ENCODE measurements around the gene CLK4. TPM values are rescaled to one million over a fixed set of nuclear protein-coding genes. Genes with fewer than 3 reads are reported as not detected.
A peak's percentile ranks its signal among the peaks of the same experiment; 100 is the strongest.

Gene CLK4
- total RNA-seq, 1 experiment from 2014 or later = 16.0 TPM

DNA sequence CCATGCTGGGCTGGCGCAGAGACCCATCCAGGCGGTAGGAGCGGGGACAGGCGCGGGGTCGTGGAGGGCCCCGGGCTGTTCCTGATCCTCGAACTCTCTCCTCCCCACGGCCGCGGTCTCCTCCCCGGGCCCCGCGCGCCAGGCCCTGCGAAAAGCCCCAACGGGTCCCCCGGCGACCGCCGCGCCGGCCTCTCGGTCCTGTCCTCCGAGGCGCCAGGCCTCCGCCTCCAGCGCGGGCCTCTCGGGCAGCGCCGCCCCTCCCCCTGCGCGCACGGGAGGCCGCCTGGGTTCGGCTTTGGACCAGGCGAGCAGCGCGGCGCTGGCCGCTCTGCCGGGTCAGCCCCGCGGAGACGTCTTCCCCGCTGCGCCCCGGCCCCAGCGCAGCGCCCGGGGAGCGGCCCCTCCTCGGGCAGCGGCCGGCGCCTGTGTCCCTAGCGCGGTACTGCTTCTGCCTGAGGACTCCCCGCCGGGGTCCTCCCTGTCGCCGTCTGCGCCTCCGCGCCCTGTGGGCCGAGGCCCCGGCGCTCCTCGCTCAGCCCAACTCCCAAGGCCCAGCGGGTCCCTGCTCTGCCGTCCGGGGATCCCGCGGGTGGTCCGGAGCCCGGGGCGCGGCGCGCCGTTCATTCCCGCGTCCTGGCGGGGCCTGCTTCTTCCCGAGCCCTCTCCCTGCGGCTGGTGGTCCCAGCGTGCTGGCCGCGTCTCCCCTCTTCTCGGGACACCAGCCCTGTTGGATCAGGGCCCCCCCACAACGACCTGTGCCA lies 50.1 kb downstream of the CLK4 start (continued):
- TF ChIP-seq, protein P1, sequence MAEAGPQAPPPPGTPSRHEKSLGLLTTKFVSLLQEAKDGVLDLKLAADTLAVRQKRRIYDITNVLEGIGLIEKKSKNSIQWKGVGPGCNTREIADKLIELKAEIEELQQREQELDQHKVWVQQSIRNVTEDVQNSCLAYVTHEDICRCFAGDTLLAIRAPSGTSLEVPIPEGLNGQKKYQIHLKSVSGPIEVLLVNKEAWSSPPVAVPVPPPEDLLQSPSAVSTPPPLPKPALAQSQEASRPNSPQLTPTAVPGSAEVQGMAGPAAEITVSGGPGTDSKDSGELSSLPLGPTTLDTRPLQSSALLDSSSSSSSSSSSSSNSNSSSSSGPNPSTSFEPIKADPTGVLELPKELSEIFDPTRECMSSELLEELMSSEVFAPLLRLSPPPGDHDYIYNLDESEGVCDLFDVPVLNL (CRISPR knock-in tag; IDR thresholded peaks at IDR 0.05; ENCODE audit: borderline replicate concordance, low read depth) = 0 out of 2 replicates have a peak, but pooled peaks have one; percentile 25

DNA sequence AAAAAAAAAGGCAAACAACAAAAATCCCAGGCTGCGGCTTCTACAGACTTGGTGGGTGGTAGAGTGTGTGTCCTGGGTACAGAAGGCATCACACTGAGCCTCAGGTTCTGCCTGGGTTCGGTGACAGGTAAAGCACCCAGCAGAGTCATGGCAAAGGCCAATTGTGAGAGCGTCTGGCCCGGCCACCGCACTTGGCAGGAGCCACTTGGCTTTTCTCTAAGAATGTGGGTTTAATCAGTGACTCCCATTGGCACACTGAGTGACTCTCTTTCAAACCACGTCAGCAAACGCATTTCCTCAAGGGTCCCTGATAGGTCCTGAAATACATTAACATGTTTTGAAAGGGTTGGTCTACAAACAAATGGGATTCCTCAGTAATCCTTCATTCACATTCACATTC lies 53.6 kb downstream of the CLK4 start:
- no peak for ATAC-seq
- ChIA-PET POLR2A (no interaction called here), CTCF (no interaction called here)
- DNase-seq (ENCODE audit: low spot score) = no peak
- H3K27me3 Mint-ChIP-seq (ENCODE audit: low read depth) = peaks cover 21% of the 10 kb centered on the region
- H3K27ac Mint-ChIP-seq = no peak overlapping the region
- H3K4me3 Mint-ChIP-seq = no peak overlapping the region
- H3K36me3 Mint-ChIP-seq = peaks cover 20% of the 10 kb centered on the region
- TF ChIP-seq NFYB (CRISPR knock-in tag; conservative IDR thresholded peaks at IDR 0.05; ENCODE audit: low read depth) = no peak
- TF ChIP-seq, protein P2, sequence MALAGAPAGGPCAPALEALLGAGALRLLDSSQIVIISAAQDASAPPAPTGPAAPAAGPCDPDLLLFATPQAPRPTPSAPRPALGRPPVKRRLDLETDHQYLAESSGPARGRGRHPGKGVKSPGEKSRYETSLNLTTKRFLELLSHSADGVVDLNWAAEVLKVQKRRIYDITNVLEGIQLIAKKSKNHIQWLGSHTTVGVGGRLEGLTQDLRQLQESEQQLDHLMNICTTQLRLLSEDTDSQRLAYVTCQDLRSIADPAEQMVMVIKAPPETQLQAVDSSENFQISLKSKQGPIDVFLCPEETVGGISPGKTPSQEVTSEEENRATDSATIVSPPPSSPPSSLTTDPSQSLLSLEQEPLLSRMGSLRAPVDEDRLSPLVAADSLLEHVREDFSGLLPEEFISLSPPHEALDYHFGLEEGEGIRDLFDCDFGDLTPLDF (CRISPR knock-in tag; IDR thresholded peaks at IDR 0.05) = no peak
- TF ChIP-seq, protein P3, sequence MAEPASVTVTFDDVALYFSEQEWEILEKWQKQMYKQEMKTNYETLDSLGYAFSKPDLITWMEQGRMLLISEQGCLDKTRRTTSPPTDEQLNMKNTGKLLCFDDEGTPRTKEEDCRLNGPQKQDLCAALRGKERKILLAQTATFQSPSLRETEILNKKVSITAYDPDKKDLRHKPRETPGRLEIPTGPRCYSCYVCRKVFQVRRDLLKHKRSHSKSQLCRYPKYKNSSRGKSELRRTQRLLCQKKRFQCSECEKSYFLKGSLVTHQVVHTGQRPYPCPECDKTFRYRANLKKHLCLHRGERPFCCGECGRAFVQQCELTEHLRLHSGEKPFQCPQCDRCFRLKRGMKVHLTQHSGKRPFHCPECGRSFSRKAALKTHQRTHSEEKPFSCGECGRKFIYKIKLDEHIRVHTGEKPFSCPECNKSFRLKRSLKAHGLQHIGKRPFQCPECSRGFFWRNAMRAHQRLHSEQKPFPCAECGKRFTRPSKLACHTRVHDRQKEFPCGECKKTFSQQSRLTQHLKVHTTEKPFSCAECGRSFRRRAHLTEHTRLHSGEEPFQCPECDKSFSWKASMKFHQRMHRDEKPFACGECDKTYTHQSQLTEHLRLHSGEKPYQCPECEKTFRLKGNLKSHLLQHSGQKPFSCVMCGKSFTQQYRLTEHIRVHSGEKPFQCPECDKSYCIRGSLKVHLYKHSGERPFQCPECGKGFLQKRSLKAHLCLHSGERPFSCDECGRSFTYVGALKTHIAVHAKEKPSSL (CRISPR knock-in tag; conservative IDR thresholded peaks at IDR 0.05) = no peak
- TF ChIP-seq RORB (CRISPR knock-in tag; IDR thresholded peaks at IDR 0.05) = no peak
- no peak for TF ChIP-seq EMX1 (CRISPR knock-in tag; IDR thresholded peaks at IDR 0.05)
- no peak for TF ChIP-seq GABPB1 (CRISPR knock-in tag; IDR thresholded peaks at IDR 0.05)
- TF ChIP-seq, protein P4, sequence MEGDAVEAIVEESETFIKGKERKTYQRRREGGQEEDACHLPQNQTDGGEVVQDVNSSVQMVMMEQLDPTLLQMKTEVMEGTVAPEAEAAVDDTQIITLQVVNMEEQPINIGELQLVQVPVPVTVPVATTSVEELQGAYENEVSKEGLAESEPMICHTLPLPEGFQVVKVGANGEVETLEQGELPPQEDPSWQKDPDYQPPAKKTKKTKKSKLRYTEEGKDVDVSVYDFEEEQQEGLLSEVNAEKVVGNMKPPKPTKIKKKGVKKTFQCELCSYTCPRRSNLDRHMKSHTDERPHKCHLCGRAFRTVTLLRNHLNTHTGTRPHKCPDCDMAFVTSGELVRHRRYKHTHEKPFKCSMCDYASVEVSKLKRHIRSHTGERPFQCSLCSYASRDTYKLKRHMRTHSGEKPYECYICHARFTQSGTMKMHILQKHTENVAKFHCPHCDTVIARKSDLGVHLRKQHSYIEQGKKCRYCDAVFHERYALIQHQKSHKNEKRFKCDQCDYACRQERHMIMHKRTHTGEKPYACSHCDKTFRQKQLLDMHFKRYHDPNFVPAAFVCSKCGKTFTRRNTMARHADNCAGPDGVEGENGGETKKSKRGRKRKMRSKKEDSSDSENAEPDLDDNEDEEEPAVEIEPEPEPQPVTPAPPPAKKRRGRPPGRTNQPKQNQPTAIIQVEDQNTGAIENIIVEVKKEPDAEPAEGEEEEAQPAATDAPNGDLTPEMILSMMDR (IDR thresholded peaks at IDR 0.05) = no peak
- no peak for TF ChIP-seq TEAD1 (CRISPR knock-in tag; IDR thresholded peaks at IDR 0.05)
- TF ChIP-seq, protein P5, sequence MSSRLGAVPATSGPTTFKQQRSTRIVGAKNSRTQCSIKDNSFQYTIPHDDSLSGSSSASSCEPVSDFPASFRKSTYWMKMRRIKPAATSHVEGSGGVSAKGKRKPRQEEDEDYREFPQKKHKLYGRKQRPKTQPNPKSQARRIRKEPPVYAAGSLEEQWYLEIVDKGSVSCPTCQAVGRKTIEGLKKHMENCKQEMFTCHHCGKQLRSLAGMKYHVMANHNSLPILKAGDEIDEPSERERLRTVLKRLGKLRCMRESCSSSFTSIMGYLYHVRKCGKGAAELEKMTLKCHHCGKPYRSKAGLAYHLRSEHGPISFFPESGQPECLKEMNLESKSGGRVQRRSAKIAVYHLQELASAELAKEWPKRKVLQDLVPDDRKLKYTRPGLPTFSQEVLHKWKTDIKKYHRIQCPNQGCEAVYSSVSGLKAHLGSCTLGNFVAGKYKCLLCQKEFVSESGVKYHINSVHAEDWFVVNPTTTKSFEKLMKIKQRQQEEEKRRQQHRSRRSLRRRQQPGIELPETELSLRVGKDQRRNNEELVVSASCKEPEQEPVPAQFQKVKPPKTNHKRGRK (CRISPR knock-in tag; IDR thresholded peaks at IDR 0.05; ENCODE audit: borderline replicate concordance) = no peak
- TF ChIP-seq TP53 (CRISPR knock-in tag; IDR thresholded peaks at IDR 0.05) = no peak
- TF ChIP-seq ESRRA (CRISPR knock-in tag; IDR thresholded peaks at IDR 0.05; ENCODE audit: borderline replicate concordance) = no peak
- TF ChIP-seq ZNF423 (CRISPR knock-in tag; IDR thresholded peaks at IDR 0.05) = no peak
- no peak for TF ChIP-seq ZNF317 (CRISPR knock-in tag; IDR thresholded peaks at IDR 0.05; ENCODE audit: borderline replicate concordance, low read depth)
- no peak for TF ChIP-seq NR2C2 (CRISPR knock-in tag; IDR thresholded peaks at IDR 0.05)
- H3K9me3 Mint-ChIP-seq = peaks cover 22% of the 10 kb centered on the region
- peaks cover 14% of the 10 kb centered on the region for H3K4me1 Mint-ChIP-seq

DNA sequence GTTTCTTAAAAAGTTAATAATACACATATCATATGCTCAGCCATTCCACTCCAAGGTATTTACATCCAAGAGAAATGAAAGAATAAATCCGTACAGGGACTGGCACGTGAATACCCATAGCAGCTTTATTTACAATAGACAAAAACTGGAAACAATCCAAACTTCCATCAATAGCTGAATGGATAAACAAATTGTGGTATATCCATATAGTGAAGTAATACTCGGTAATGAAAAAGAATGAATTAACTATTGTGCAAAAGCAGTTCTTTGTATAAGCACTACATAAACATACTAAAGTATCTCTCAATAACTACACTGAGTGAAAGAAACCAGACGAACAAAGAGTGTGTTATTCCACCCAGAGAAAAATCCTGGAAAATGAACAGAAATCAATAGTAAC lies 54.2 kb downstream of the CLK4 start:
- ATAC-seq (no peak), DNase-seq (ENCODE audit: low spot score) (no peak)
- H3K4me3 Mint-ChIP-seq = no peak overlapping the region
- H3K27me3 Mint-ChIP-seq (ENCODE audit: low read depth) = peaks cover 21% of the 10 kb centered on the region
- H3K36me3 Mint-ChIP-seq = peaks cover 20% of the 10 kb centered on the region
- CTCF ChIA-PET = no interaction called here
- H3K4me1 Mint-ChIP-seq = peaks cover 8% of the 10 kb centered on the region
- peaks cover 22% of the 10 kb centered on the region for H3K9me3 Mint-ChIP-seq
- POLR2A ChIA-PET = no interaction called here
- TF ChIP-seq ZNF416 (CRISPR knock-in tag; IDR thresholded peaks at IDR 0.05) = no peak
- no peak for TF ChIP-seq NR3C1 (CRISPR knock-in tag; conservative IDR thresholded peaks at IDR 0.05; ENCODE audit: low read depth)
- TF ChIP-seq GTF2I (CRISPR knock-in tag; conservative IDR thresholded peaks at IDR 0.05) = 0 out of 2 replicates have a peak, but pooled peaks have one; percentile 43
- TF ChIP-seq TCF7 (CRISPR knock-in tag; IDR thresholded peaks at IDR 0.05; ENCODE audit: low read depth) = no peak
- TF ChIP-seq HMGA2 (CRISPR knock-in tag; IDR thresholded peaks at IDR 0.05) = no peak
- no peak for TF ChIP-seq JUN (CRISPR knock-in tag; IDR thresholded peaks at IDR 0.05)
- no peak for TF ChIP-seq SMAD3 (CRISPR knock-in tag; IDR thresholded peaks at IDR 0.05; ENCODE audit: borderline replicate concordance)
- H3K27ac Mint-ChIP-seq = no peak overlapping the region

Measured in WTC11 (cell line).